GM12878 (cell line): ENCODE data around the gene CCDC127. TPM values are rescaled to one million over a fixed set of nuclear protein-coding genes. Genes with fewer than 3 reads are reported as not detected.

Experiments used
- ATAC-seq: fragments of 200-7000 bp; cut with Tn5 transposase; 3 replicates; pipeline ENCODE4 v1.9.1; 2020; ENCODE audit warnings: mild to moderate bottlenecking, moderate library complexity
- BruUV-seq: library from RNA; stranded (reverse); fragments of 400-500 nt; replicated peaks from 2 replicates; lab custom pipeline; 2021; lab: Mats Ljungman, UMichigan
- CTCF ChIA-PET: fragments of 300-600 bp; sonication (Branson Sonifier 250); formaldehyde crosslinking; extraction: SDS; loops from one replicate; lab custom pipeline; 2021; ENCODE audit warnings: inconsistent platforms; lab: Yijun Ruan, JAX
- POLR2A ChIA-PET: fragments of 350-600 bp; formaldehyde crosslinking; extraction: SDS; loops from one replicate; lab custom pipeline; 2021; ENCODE audit warnings: inconsistent platforms; lab: Charles Lee
- RAD21 ChIA-PET: fragments of 300-600 bp; sonication (Branson Sonifier 250); formaldehyde crosslinking; loops from one replicate; lab custom pipeline; 2023; ENCODE audit warnings: antibody characterized with exemption; ENCODE audit not compliant: unreplicated experiment; lab: Charles Lee
- SMC1A ChIA-PET: fragments of 300-600 bp; sonication (Branson Sonifier 250); formaldehyde crosslinking; loops from one replicate; lab custom pipeline; 2023; ENCODE audit not compliant: unreplicated experiment, uncharacterized antibody; lab: Charles Lee
- DNase-seq: peaks from one replicate; pipeline ENCODE4 v3.0.0-alpha.2; 2011; ENCODE audit warnings: low read depth, low spot score
- FAIRE-seq: peaks from 3 replicates; lab custom pipeline; 2011; peaks lifted over from hg19 to GRCh38; lab: Jason Lieb, UNC
- H2AFZ ChIP-seq: 2 replicates; pipeline ENCODE4 v1.6.0; 2011; ENCODE audit warnings: low read depth, low read length, control low read depth; ENCODE audit not compliant: control insufficient read depth
- H3K27ac ChIP-seq: 2 replicates; pipeline ENCODE4 v1.5.1; 2011; ENCODE audit warnings: control low read depth; ENCODE audit not compliant: control insufficient read depth, insufficient read depth
- H3K27me3 ChIP-seq, 2 experiments: replicated peaks in 1 of 2; 2 replicates each; pipeline versions ENCODE4 v1.6.0 to v1.6.1; 2011; ENCODE audit warnings: low read length in 1 of 2; ENCODE audit not compliant: control insufficient read depth in 2 of 2, insufficient read depth in 2 of 2
- H3K36me3 ChIP-seq, 2 experiments: 2 replicates each; pipeline ENCODE4 v1.5.1; 2011; ENCODE audit warnings: low read length in 1 of 2; ENCODE audit not compliant: control insufficient read depth in 2 of 2, insufficient read depth in 2 of 2
- H3K4me1 ChIP-seq: 2 replicates; pipeline ENCODE4 v1.6.1; 2011; ENCODE audit warnings: mild to moderate bottlenecking, low read length, moderate library complexity, mixed read lengths; ENCODE audit not compliant: control insufficient read depth, insufficient read depth
- H3K4me2 ChIP-seq: 2 replicates; pipeline ENCODE4 v1.6.0; 2011; ENCODE audit warnings: control low read depth; ENCODE audit not compliant: control insufficient read depth, insufficient read depth
- H3K4me3 ChIP-seq: fragments of 200-600 bp; sonication (generic); 2 replicates; pipeline ENCODE4 v1.5.1; 2016
- H3K79me2 ChIP-seq: 2 replicates; pipeline ENCODE4 v1.6.0; 2011; ENCODE audit warnings: low read length; ENCODE audit not compliant: control insufficient read depth, insufficient read depth
- H3K9ac ChIP-seq: 2 replicates; pipeline ENCODE4 v1.8.0; 2011; ENCODE audit warnings: low read length, control low read depth, mixed read lengths; ENCODE audit not compliant: control insufficient read depth, insufficient read depth
- H3K9me3 ChIP-seq: replicated peaks from 3 replicates; pipeline ENCODE4 v1.5.1; 2011; ENCODE audit warnings: mild to moderate bottlenecking, low read length; ENCODE audit not compliant: control insufficient read depth, insufficient read depth
- H4K20me1 ChIP-seq: 2 replicates; pipeline ENCODE4 v1.6.0; 2011; ENCODE audit not compliant: control insufficient read depth, insufficient read depth
- CEBPB ChIP-seq, 2 experiments: fragments of 150-350 bp in 1 of 2; IDR thresholded peaks; 2 replicates each; pipeline ENCODE4 v1.6.1; 2012 to 2014; ENCODE audit warnings: low read depth in 2 of 2, low read length in 2 of 2, borderline replicate concordance in 1 of 2, inconsistent platforms in 1 of 2
- CHD2 ChIP-seq: IDR thresholded peaks from 2 replicates; pipeline ENCODE4 v1.6.1; 2011; ENCODE audit warnings: low read depth, low read length, improper control_type of control experiment, borderline replicate concordance
- NR2F1 ChIP-seq: fragments of 450-650 bp; conservative IDR thresholded peaks from 2 replicates; pipeline ENCODE4 v1.6.1; 2017; ENCODE audit warnings: mild to moderate bottlenecking
- USF1 ChIP-seq: IDR thresholded peaks from 2 replicates; pipeline ENCODE4 v1.6.1; 2011; ENCODE audit warnings: borderline replicate concordance, low read depth, mild to moderate bottlenecking, moderate library complexity, mixed read lengths, low read length; ENCODE audit not compliant: insufficient read depth; ENCODE audit errors: extremely low read length
- ZNF24 ChIP-seq: fragments of 450-650 bp; IDR thresholded peaks from 2 replicates; pipeline ENCODE4 v1.6.1; 2017; ENCODE audit warnings: antibody characterized with exemption, mild to moderate bottlenecking
- ZNF592 ChIP-seq: fragments of 450-650 bp; IDR thresholded peaks from 2 replicates; pipeline ENCODE4 v1.6.1; 2017; ENCODE audit warnings: mild to moderate bottlenecking, moderate library complexity
- WGBS: methylation state at CpG from one replicate; pipeline ENCODE4 v1.1.6; 2016; ENCODE audit warnings: low lambda C conversion rate; ENCODE audit not compliant: insufficient replicate concordance, insufficient coverage; ENCODE audit errors: missing lambda C conversion rate; 5-methylcytosine and 5-hydroxymethylcytosine counted together
- in situ Hi-C: fragments of 300-500 bp; cut with MboI; formaldehyde crosslinking; loops from 9 replicates; pipeline ENCODE4 v1.14.3; 2018; ENCODE audit warnings: mixed read lengths
- intact Hi-C: fragments of 100-400 bp; cut with micrococcal nuclease; formaldehyde crosslinking; loops from one replicate; pipeline ENCODE4 v1.14.2; 2022; ENCODE audit not compliant: unreplicated experiment
- polyA plus RNA-seq, 11 experiments: library from polyadenylated mRNA; depleted of rRNA in 4 of 11; unstranded in 6 of 11; stranded (reverse) in 5 of 11; fragments of >200 nt; fragmentation: Nextera tagmentation in 4 of 11; fragmentation: Illumina TruSeq in 1 of 11; extraction: Ambion mirVana in 4 of 11; extraction: Trizol in 1 of 11; gene quantifications; 1 replicate in 1 of 11; 2 replicates in 10 of 11; pipeline versions ENCODE4 v1.2.1 to v1.2.3, GENCODE V29; 2011 to 2016; ENCODE audit warnings: inconsistent platforms in 2 of 11, missing spikeins in 2 of 11, low read depth in 1 of 11
- total RNA-seq, 4 experiments: library from RNA; depleted of rRNA in 3 of 4; stranded (reverse); fragments of >200 nt in 3 of 4; fragmentation: Illumina TruSeq in 1 of 4; extraction: Trizol in 1 of 4; gene quantifications; 2 replicates each; pipeline versions ENCODE4 v1.2.1 to v1.2.3, GENCODE V29; 2013 to 2021

The CCDC127 gene
- total and polyA plus RNA-seq, 10 of the 15 experiments (the other 5 are each of a cell fraction or from before 2014, with no cell fraction given) = 1.9 to 6.9 (median 2.9) TPM

- CTCF ChIA-PET = interaction anchor here (0.7 kb wide), 1 partner anchor 22 kb away, joined by 4 read pairs; no protein-coding TSS in a partner anchor
- intact Hi-C loops (no loop called here), in situ Hi-C loops (no loop called here)
- H3K9me3 ChIP-seq = peaks cover 1% of the 10 kb centered on the region; the same call in 2 of the 3 replicates
- no peak overlapping the region for H3K27ac ChIP-seq
- ATAC-seq (no peak), DNase-seq (no peak), FAIRE-seq (no peak)
- H2AFZ ChIP-seq = no peak overlapping the region
- TF ChIP-seq CEBPB (IDR thresholded peaks at IDR 0.05; ENCODE audit: borderline replicate concordance in 1 of 2, low read depth in 2 of 2, low read length in 2 of 2) (no peak), CHD2 (no peak), NR2F1 (no peak), USF1 (no peak), ZNF24 (no peak)
- no peak overlapping the region for H3K9ac ChIP-seq
- no peaks in the 10 kb centered on the region for H3K4me1 ChIP-seq
- no peak overlapping the region for H3K4me2 ChIP-seq
- H3K4me3 ChIP-seq = no peak overlapping the region
- BruUV-seq = no TSS peak
- H3K79me2 ChIP-seq = no peaks in the 10 kb centered on the region
- RAD21 ChIA-PET = no interaction called here
- H3K36me3 ChIP-seq = no peaks in the 10 kb centered on the region
- SMC1A ChIA-PET = interaction anchor here (0.6 kb wide), 1 partner anchor 130 kb away, joined by 3 read pairs; no protein-coding TSS in a partner anchor
- no peaks in the 10 kb centered on the region for H4K20me1 ChIP-seq
- H3K27me3 ChIP-seq = no peaks in the 10 kb centered on the region
- WGBS = 67% methylated on average over 5 of the region's 6 CpGs
- POLR2A ChIA-PET = no interaction called here
These were observed 65.9 kb downstream of the CCDC127 start for GRCh38 chr5:152077-152476.

GRCh38 chr5:150746-151145, 67.2 kb downstream of the CCDC127 start:
- WGBS = 9% methylated on average over 4 of the region's 4 CpGs
- H3K79me2 ChIP-seq = no peaks in the 10 kb centered on the region

More at GRCh38 chr5:150746-151145, 67.2 kb downstream of the CCDC127 start:
- Histone ChIP-seq H3K4me3 (no peak overlapping the region), H3K9me3 (peaks cover 2% of the 10 kb centered on the region; the same call in 2 of the 3 replicates), H3K4me1 (no peaks in the 10 kb centered on the region), H3K4me2 (no peak overlapping the region), H3K9ac (no peak overlapping the region), H2AFZ (no peak overlapping the region), H3K27ac (no peak overlapping the region), H4K20me1 (no peaks in the 10 kb centered on the region), H3K36me3 (no peaks in the 10 kb centered on the region), H3K27me3 (no peaks in the 10 kb centered on the region)
- intact Hi-C loops = no loop called here
- DNase-seq (no peak), FAIRE-seq (no peak), ATAC-seq (no peak)
- RAD21 ChIA-PET = no interaction called here
- no TSS peak for BruUV-seq
- in situ Hi-C loops = no loop called here
- CTCF ChIA-PET = no interaction called here
- POLR2A ChIA-PET = no interaction called here
- SMC1A ChIA-PET = no interaction called here
- no peak for TF ChIP-seq ZNF592
